Heart right ventricle (tissue), 16 donors: ENCODE results near the gene CD81. TPM values are rescaled to one million over a fixed set of nuclear protein-coding genes. Genes with fewer than 3 reads are reported as not detected.

ENCODE experiments used
- ATAC-seq, 8 donors: fragments of 200-7000 bp; cut with Tn5 transposase; one replicate each; pipeline ENCODE4 v1.9.1; 2020; ENCODE audit warnings: mild to moderate bottlenecking in 8 of 8, moderate library complexity in 8 of 8, moderate number of reproducible peaks in 1 of 8
- DNase-seq, 2 donors: peaks; one replicate each; pipeline ENCODE4 v3.0.0-alpha.2; 2020
- H3K27ac ChIP-seq, 10 donors: fragments of 200-600 bp; sonication (generic) in 2 of 10; one replicate each; pipeline versions ENCODE4 v1.5.0 to v1.8.0; 2020 to 2022; ENCODE audit warnings: mild to moderate bottlenecking in 3 of 10
- H3K27me3 ChIP-seq, 7 donors: fragments of 200-600 bp; one replicate each; pipeline ENCODE4 v1.8.0; 2021 to 2022; ENCODE audit warnings: mild to moderate bottlenecking in 2 of 7
- H3K36me3 ChIP-seq, 9 donors: fragments of 200-600 bp; sonication (generic) in 1 of 9; one replicate each; pipeline versions ENCODE4 v1.5.0 to v1.8.0; 2020 to 2022; ENCODE audit warnings: mild to moderate bottlenecking in 2 of 9
- H3K4me1 ChIP-seq, 9 donors: fragments of 200-600 bp; sonication (generic) in 1 of 9; one replicate each; pipeline versions ENCODE4 v1.5.0 to v1.8.0; 2020 to 2022; ENCODE audit warnings: mild to moderate bottlenecking in 4 of 9
- H3K4me3 ChIP-seq, 10 donors: fragments of 200-600 bp; sonication (generic) in 2 of 10; one replicate each; pipeline versions ENCODE4 v1.5.0 to v1.8.0; 2020 to 2022; ENCODE audit warnings: mild to moderate bottlenecking in 7 of 10, moderate library complexity in 2 of 10
- H3K9me3 ChIP-seq, 11 donors: fragments of 200-600 bp in 10 of 11; sonication (generic) in 2 of 11; one replicate each; pipeline versions ENCODE4 v1.5.0 to v1.8.0; 2013 to 2022; ENCODE audit warnings: mild to moderate bottlenecking in 2 of 11, control low read depth in 1 of 11, moderate library complexity in 1 of 11
- CTCF ChIP-seq, 9 donors: fragments of 200-600 bp; sonication (generic) in 2 of 9; IDR thresholded peaks; one replicate each; pipeline versions ENCODE4 v1.5.0 to v1.8.0; 2021 to 2022; ENCODE audit warnings: antibody characterized with exemption in 9 of 9, mild to moderate bottlenecking in 5 of 9, moderate library complexity in 1 of 9
- WGBS, 2 donors: extraction: QIAGEN DNeasy Blood & Tissue Kit; methylation state at CpG; one replicate each; pipeline ENCODE4 v1.1.7; 2013; ENCODE audit warnings: inconsistent platforms in 1 of 2; 5-methylcytosine and 5-hydroxymethylcytosine counted together
- intact Hi-C, 10 donors: fragments of 100-400 bp; cut with DNase I; formaldehyde crosslinking; loops; one replicate each; pipeline versions ENCODE4 v1.11.1 to v1.14.2; 2022
- polyA plus RNA-seq, 2 donors: library from polyadenylated mRNA; stranded (reverse); fragments of 200-250 nt; gene quantifications; one replicate each; pipeline ENCODE4 v1.2.3, GENCODE V29; 2013
- total RNA-seq, 10 donors: library from RNA; stranded (reverse); fragmentation: NEBNext Ultra II Directional in 3 of 10; extraction: Animal tissue kit (Norgen Biotek cat#: 25700) in 3 of 10; gene quantifications; one replicate each; pipeline versions ENCODE4 v1.2.1 to v1.2.4, GENCODE V29; 2021 to 2023
- donor health status: Arrhythmogenic right ventricular cardiomyopathy.
- donor health status: ischemic (EF 13 %, LVEDD 7.1; RV severe dilation, severe dysfunction).
- donor health status: healthy with polysubstance abuse.
- donor health status: DM: no; HTN: yes; CAD: no.
- donor health status: DM: no; HTN: no; CAD: no.
- donor health status: ischemic (EF 25% LVEDD 6.9; RV normal size, moderate dysfunction).
- donor health status: ischemic (EF 25% LVEDD 5.7; RV mildly dilated, moderate dysfunction).
- donor health status: healthy.
- donor health status: DM: yes; HTN: yes; CAD: no.
- donor health status: Ischemic cardiomyopathy.
- donor health status: ischemic (EF 35%, LVEDD 5.7; RV mildly dilated, moderate dysfunction).
- donor health status: nonischemic (EF 11% LVEDD 7.7; RV severe dilation, severe dysfunction).
- donor health status: DM: yes; HTN: yes; CAD: no.
- donor health status: PGD.
- donor health status: ischemic (EF 29% LVEDD 5.4; RV normal size, mild dysfunction).
- donor health status: nonischemic (EF 23%, LVEDD 6.1; RV moderate dilation, normal function).

CD81 gene
- total and polyA plus RNA-seq, 12 donors: 346 to 959 (median 513) TPM

- no peaks in the 10 kb centered on the region for H3K9me3 ChIP-seq
- WGBS, 2 donors: 89 to 93% methylated on average over 12 of the region's 12 CpGs
- peaks cover 0 to 71% (median 49%) of the 10 kb centered on the region in 9 donors for H3K36me3 ChIP-seq
- no peak overlapping the region for H3K27ac ChIP-seq
- ATAC-seq (no peak), DNase-seq (no peak)
- intact Hi-C loops: loop anchor here in 1 of 10 donors (5.0 kb wide), 1 partner anchor 90 kb away; no protein-coding TSS in a partner anchor
- no peak for TF ChIP-seq CTCF (IDR thresholded peaks at IDR 0.05)
- H3K4me3 ChIP-seq: no peak overlapping the region
- H3K27me3 ChIP-seq: no peaks in the 10 kb centered on the region
- peaks cover 18 to 41% (median 29%) of the 10 kb centered on the region in 9 donors for H3K4me1 ChIP-seq
Measured at GRCh38 chr11:2397005-2397404, 19.9 kb downstream of the CD81 start.

GRCh38 chr11:2398664-2399355 is 21.7 kb downstream of the CD81 start:
- Histone ChIP-seq H3K27ac (peak overlapping the region in 9 of 10 donors; percentile 95 to 100 (median 98)), H3K9me3 (no peaks in the 10 kb centered on the region), H3K4me1 (peaks cover 19 to 32% (median 27%) of the 10 kb centered on the region in 9 donors), H3K36me3 (peaks cover 0 to 71% (median 53%) of the 10 kb centered on the region in 9 donors), H3K4me3 (peak overlapping the region in 4 of 10 donors; percentile 73 to 97 (median 83)), H3K27me3 (no peaks in the 10 kb centered on the region)
- DNase-seq (no peak), ATAC-seq (no peak)
- WGBS, 2 donors: 55 to 71% methylated on average over 7 of the region's 7 CpGs
- intact Hi-C loops: loop anchor here in 1 of 10 donors (5.0 kb wide), 1 partner anchor 92 kb away; no protein-coding TSS in a partner anchor
- peak in 2 of 9 donors; percentile 13 to 18 for TF ChIP-seq CTCF (IDR thresholded peaks at IDR 0.05)

- WGBS, 2 donors: 10 to 14% methylated on average over 23 of the region's 23 CpGs
- peaks cover 0 to 70% (median 46%) of the 10 kb centered on the region in 9 donors for H3K36me3 ChIP-seq
- intact Hi-C loops: loop anchor here in 6 of 10 donors (1.0 to 5.0 kb wide), 6 partner anchors 20 to 207 kb away; partner anchors contain the start of genes C11orf21 (in 1 of the 6) and TSPAN32 (in 1 of the 6)
- peak overlapping the region; percentile 95 to 100 (median 98) for H3K27ac ChIP-seq
- no peaks in the 10 kb centered on the region for H3K9me3 ChIP-seq
- ATAC-seq (peak in 4 of 8 donors; percentile 0 to 46 (median 1)), DNase-seq (no peak)
- H3K4me1 ChIP-seq: peaks cover 19 to 32% (median 27%) of the 10 kb centered on the region in 9 donors
- TF ChIP-seq CTCF (IDR thresholded peaks at IDR 0.05): no peak
- H3K4me3 ChIP-seq: peak overlapping the region; percentile 39 to 97 (median 73)
- no peaks in the 10 kb centered on the region for H3K27me3 ChIP-seq
Measured at GRCh38 chr11:2399488-2400068, 22.5 kb downstream of the CD81 start.

- H3K4me3 ChIP-seq: peak within 1 kb of the TSS; percentile 72 to 99 (median 92)
- 0% methylated on average over 66 of the region's 66 CpGs for WGBS, 2 donors
- peaks cover 19 to 32% (median 27%) of the 10 kb centered on the region in 9 donors for H3K4me1 ChIP-seq
- no peaks in the 10 kb centered on the region for H3K27me3 ChIP-seq
- peak within 1 kb of the TSS; percentile 96 to 100 (median 98) for H3K27ac ChIP-seq
- H3K36me3 ChIP-seq: peaks cover 0 to 64% (median 42%) of the 10 kb centered on the region in 9 donors
- TF ChIP-seq CTCF (IDR thresholded peaks at IDR 0.05): peak; percentile 94 to 100 (median 99)
- H3K9me3 ChIP-seq: no peaks in the 10 kb centered on the region
- intact Hi-C loops: loop anchor here in 5 of 10 donors (1.0 to 5.0 kb wide), 6 partner anchors 19 to 208 kb away; partner anchors contain the start of genes C11orf21 (in 1 of the 5) and TSPAN32 (in 1 of the 5)
- DNase-seq (peak; percentile 100), ATAC-seq (peak; percentile 91 to 96 (median 93))
Measured at GRCh38 chr11:2400069-2400761, 23.1 kb downstream of the CD81 start, which contains the start of gene TSSC4. Gene TSSC4, plus strand, starts transcription at chr11:2400750. Its CDS starts 1,884 bp downstream, at chr11:2402634.
